Activated CD4-positive, alpha-beta T cell treated with anti-CD3 and anti-CD28 coated beads, Interleukin-2, amount 50 U/mL, for 24 hours (primary cell): ENCODE results near the gene CSAG1.
"Not testable (repeated sequence)": the region's sequence is repeated elsewhere in the genome, so short reads cannot be mapped to it uniquely, and the experiment has no call there.

Experiments used
- DNase-seq, 2 donors: peaks; one replicate each; pipeline ENCODE4 v3.0.0-alpha.2; 2020; ENCODE audit warnings: low read depth in 1 of 2, low spot score in 1 of 2

Gene CSAG1

GRCh38 chrX:152733261-152733975 is at the start of gene CSAG1, which contains the start of gene MAGEA12:
Gene CSAG1, minus strand, starts transcription at chrX:152733721. Its CDS starts 1,261 bp downstream, at chrX:152732460.
Gene MAGEA12, plus strand, starts transcription at chrX:152733757. Its CDS starts 2,405 bp downstream, at chrX:152736162.
- no peak for DNase-seq

- not testable (repeated sequence) for DNase-seq
These were observed 36.2 kb upstream of the CSAG1 start, which contains the start of gene MAGEA6 for GRCh38 chrX:152769549-152770289. Gene MAGEA6, minus strand, starts transcription at chrX:152769689. Its CDS starts 2,039 bp downstream, at chrX:152767650.

GRCh38 chrX:152766562-152766961 is 33.0 kb upstream of the CSAG1 start:
- DNase-seq, result not testable (repeated sequence)

DNA sequence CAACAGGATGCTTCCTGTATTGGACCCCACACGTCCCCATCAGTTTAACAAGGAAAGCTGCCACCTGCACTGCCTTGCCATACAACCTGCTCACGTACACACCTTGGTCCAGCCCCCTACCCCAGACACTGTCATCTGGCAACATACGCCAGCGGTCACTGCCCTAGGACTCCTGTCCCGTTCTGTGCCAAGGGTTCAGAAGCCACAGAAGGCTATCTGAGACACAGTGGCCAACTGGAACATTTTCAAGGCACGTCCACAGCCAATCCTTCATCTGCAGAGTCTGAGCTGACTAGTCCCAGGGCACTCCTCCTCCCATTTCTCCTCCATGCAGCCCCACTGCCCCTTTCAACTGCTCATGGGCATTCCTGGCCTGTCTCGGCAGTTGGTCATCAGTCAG is 28.1 kb upstream of the CSAG1 start:
- not testable (repeated sequence) for DNase-seq

- not testable (repeated sequence) for DNase-seq
These were observed 26.0 kb upstream of the CSAG1 start for GRCh38 chrX:152759544-152759943.

GRCh38 chrX:152758918-152759317 is 25.4 kb upstream of the CSAG1 start, which contains the start of gene CSAG3:
Gene CSAG3, plus strand, starts transcription at chrX:152759218.
- not testable (repeated sequence) for DNase-seq

DNA sequence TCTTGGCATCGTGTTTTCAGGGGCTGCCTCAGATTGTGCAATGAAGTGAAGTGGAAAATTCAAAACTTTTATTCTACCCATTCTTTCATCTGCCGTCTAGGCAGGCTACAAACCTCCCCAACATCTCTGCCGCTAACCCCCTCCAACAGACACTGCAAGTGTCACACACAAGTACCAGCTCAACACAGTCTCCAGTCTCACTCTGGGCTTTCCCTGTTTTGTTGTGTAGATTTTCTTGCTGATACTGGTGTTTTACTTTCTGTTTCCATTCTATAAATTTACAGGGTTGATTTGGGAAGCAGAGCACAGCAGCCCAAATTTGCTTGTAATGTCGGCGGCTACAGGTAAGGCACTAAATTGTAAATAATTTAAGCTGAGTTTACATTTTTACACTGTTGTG is 21.4 kb upstream of the CSAG1 start:
- not testable (repeated sequence) for DNase-seq

DNA sequence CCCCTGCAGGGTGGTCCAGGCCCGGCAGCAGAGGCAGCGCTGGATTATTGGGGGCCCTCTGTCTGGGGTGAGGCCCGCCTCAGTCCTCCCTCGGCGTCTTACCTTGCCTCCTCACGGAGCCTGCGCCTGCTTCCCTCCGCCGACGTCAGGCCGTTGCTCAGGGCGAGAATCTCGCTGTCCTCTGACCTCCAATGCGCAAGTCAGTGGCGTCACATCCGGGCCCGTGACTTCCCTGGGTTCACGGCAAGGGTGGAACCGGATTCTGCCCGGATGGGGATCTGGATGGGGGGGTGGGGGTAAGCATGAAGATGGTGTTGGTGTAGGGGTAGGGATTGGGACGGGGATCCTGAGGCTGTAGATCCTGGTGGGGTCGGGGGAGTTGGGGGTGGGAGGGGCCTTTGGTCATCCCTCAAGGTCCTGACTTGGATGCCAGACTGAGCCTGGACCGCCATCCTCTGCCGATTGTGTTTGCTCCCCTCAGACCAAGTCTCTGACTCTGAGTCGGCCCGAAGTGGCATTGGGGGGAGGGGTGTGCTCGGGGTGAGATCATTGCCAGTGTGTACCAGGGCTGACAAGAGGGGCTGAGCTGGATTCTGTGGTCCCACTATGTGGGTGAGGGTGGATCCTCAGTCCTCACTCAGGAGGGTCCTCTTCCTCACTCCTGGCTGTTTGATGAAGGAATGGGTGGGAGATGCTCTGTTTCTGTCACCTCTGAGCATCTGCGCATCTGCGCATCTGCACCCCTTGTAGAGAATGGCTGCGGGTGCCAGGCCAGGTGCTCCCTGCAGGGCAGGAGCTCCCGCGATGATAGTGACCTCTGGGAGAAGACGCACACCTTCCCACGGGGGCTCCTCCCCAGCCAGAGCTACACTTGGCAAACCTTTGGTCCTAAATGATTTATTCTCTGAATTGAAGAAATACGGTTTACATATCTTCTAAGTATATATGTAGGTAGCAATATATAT is 20.4 kb upstream of the CSAG1 start, which contains the start of gene MAGEA2:
MAGEA2 (minus strand) TSS at position 157 of the 965 bp plus-strand sequence. CDS start 2,479 bp downstream, outside the sequence.
- not testable (repeated sequence) for DNase-seq

GRCh38 chrX:152738560-152738959 is 5.0 kb upstream of the CSAG1 start:
- no peak for DNase-seq

GRCh38 chrX:152736528-152736927 is 3.0 kb upstream of the CSAG1 start:
- DNase-seq, result not testable (repeated sequence)

DNA sequence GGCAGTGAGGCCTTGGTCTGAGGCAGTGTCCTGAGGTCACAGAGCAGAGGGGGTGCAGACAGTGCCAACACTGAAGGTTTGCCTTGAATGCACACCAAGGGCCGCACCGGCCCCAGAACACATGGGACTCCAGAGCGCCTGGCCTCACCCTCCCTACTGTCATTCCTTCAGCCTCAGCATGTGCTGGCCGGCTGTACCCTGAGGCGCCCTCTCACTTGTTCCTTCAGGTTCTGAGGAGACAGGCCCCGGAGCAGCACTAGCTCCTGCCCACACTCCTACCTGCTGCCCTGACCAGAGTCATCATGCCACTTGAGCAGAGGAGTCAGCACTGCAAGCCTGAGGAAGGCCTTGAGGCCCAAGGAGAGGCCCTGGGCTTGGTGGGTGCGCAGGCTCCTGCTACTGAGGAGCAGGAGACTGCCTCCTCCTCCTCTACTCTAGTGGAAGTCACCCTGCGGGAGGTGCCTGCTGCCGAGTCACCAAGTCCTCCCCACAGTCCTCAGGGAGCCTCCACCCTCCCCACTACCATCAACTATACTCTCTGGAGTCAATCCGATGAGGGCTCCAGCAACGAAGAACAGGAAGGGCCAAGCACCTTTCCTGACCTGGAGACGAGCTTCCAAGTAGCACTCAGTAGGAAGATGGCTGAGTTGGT is 2.5 kb upstream of the CSAG1 start:
- DNase-seq, result no peak

- DNase-seq, result no peak
These were observed 1.6 kb upstream of the CSAG1 start for GRCh38 chrX:152735101-152735500.

GRCh38 chrX:152734143-152734858 is 780 bp upstream of the CSAG1 start:
- not testable (repeated sequence) for DNase-seq

GRCh38 chrX:152725409-152725808 is 8.1 kb downstream of the CSAG1 start:
- no peak for DNase-seq

GRCh38 chrX:152713815-152714787 is 19.4 kb downstream of the CSAG1 start, which contains the start of gene MAGEA2B:
Gene MAGEA2B, plus strand, starts transcription at chrX:152714628. Its CDS starts 2,479 bp downstream, at chrX:152717107.
- DNase-seq, result not testable (repeated sequence)

DNA sequence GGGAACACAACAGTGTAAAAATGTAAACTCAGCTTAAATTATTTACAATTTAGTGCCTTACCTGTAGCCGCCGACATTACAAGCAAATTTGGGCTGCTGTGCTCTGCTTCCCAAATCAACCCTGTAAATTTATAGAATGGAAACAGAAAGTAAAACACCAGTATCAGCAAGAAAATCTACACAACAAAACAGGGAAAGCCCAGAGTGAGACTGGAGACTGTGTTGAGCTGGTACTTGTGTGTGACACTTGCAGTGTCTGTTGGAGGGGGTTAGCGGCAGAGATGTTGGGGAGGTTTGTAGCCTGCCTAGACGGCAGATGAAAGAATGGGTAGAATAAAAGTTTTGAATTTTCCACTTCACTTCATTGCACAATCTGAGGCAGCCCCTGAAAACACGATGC is 20.3 kb downstream of the CSAG1 start:
- not testable (repeated sequence) for DNase-seq

DNA sequence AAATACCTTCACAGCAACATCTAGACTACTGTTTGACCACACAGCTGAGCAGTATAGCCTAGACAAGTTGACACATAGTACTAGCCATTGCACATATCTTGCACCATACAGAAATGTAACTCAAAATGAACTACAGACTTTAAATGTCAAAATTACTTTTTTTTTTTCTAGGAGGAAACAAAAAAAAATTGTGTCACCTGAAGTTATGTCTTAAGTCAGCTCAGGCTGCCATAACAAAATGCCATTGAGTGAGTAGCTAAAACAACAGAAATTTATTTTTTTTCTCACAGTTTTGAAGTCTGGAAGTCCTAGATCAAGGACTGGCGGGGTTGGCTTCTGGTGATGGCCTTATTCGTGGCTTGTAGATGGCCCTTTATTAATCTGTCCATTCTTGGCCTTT is 24.3 kb downstream of the CSAG1 start, which contains the start of gene CSAG2:
CSAG2 (minus strand) TSS at position 101 of the 400 bp plus-strand sequence. CDS start 161 bp downstream, outside the sequence.
- DNase-seq, result not testable (repeated sequence)

GRCh38 chrX:152706500-152706899 is 27.0 kb downstream of the CSAG1 start:
- DNase-seq, result not testable (repeated sequence)
